Gastrocnemius medialis (tissue), 4 donors: ENCODE measurements around the gene P3R3URF.

Experiments used
- CTCF ChIP-seq, 5 experiments: fragments of 450-650 bp in 3 of 5; fragments of 200-600 bp in 2 of 5; sonication (generic) in 2 of 5; IDR thresholded peaks in 4 of 5; conservative IDR thresholded peaks in 1 of 5; 1 replicate in 4 of 5; 2 replicates in 1 of 5; pipeline ENCODE4 v1.5.1; 2016 to 2019; ENCODE audit warnings: antibody characterized with exemption in 5 of 5, mild to moderate bottlenecking in 3 of 5, moderate library complexity in 3 of 5
- POLR2A ChIP-seq, 2 donors: fragments of 450-650 bp; IDR thresholded peaks; one replicate each; pipeline ENCODE4 v1.6.1; 2017; ENCODE audit warnings: antibody characterized with exemption in 2 of 2, mild to moderate bottlenecking in 2 of 2, moderate library complexity in 2 of 2

DNA sequence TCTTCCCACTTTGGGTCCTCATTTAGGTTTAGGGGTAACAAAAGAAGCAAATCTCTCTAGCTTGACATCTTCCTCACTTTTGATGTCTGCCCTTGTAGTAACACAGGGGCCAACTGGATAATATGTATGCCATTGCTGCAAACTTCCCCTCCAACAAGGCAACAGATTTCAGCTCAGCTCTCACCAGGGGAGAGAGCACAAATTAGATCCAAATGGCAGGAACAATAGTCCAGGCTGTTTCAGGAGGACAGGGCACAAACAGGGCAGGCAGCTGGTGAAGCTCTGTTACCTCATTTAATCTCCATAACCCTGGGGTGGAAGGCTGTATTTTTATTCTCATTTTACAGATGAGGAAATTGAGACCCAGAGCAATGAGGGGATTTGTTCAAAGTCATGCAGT, 39.6 kb downstream of the P3R3URF start:
- TF ChIP-seq POLR2A (IDR thresholded peaks at IDR 0.05) (no peak), CTCF (IDR thresholded peaks at IDR 0.05 in 4 of 5, conservative IDR thresholded peaks at IDR 0.05 in 1 of 5) (no peak)
